A673 (cell line): ENCODE measurements around the gene DPP9. TPM values are rescaled to one million over a fixed set of nuclear protein-coding genes. Genes with fewer than 3 reads are reported as not detected.

Experiments used
- BruUV-seq: library from RNA; stranded (reverse); fragments of 400-500 nt; replicated peaks from 2 replicates; lab custom pipeline; 2021; lab: Mats Ljungman, UMichigan
- CTCF ChIA-PET: fragments of 300-600 bp; sonication (Branson Sonifier 250); formaldehyde crosslinking; loops from one replicate; lab custom pipeline; 2022; ENCODE audit warnings: antibody characterized with exemption; lab: Charles Lee
- POLR2A ChIA-PET: fragments of 300-600 bp; sonication (Branson Sonifier 250); formaldehyde crosslinking; loops from one replicate; lab custom pipeline; 2022; ENCODE audit warnings: antibody characterized with exemption; ENCODE audit not compliant: low non-redundant PET; lab: Charles Lee
- DNase-seq: peaks from one replicate; pipeline ENCODE4 v3.0.0-alpha.2; 2015; ENCODE audit warnings: low spot score
- H3K27ac ChIP-seq: fragments of 200-600 bp; sonication (generic); 2 replicates; pipeline ENCODE4 v1.5.1; 2016; ENCODE audit warnings: mixed run types, low read depth, mild to moderate bottlenecking, mixed read lengths, antibody characterized with exemption, low read length; ENCODE audit not compliant: poor library complexity, severe bottlenecking
- H3K27me3 ChIP-seq: fragments of 200-600 bp; sonication (generic); replicated peaks from 2 replicates; pipeline ENCODE4 v1.6.1; 2017; ENCODE audit warnings: mixed run types, low read depth, mild to moderate bottlenecking, mixed read lengths, antibody characterized with exemption, low read length; ENCODE audit not compliant: insufficient read depth, poor library complexity
- H3K36me3 ChIP-seq: fragments of 200-600 bp; sonication (generic); 2 replicates; pipeline ENCODE4 v1.6.1; 2016; ENCODE audit warnings: mixed run types, mild to moderate bottlenecking, mixed read lengths, antibody characterized with exemption, low read length; ENCODE audit not compliant: insufficient read depth, poor library complexity, severe bottlenecking
- H3K4me1 ChIP-seq: fragments of 200-600 bp; sonication (generic); 2 replicates; pipeline ENCODE4 v1.6.1; 2017; ENCODE audit warnings: mixed run types, mild to moderate bottlenecking, mixed read lengths, antibody characterized with exemption, low read length; ENCODE audit not compliant: insufficient read depth, poor library complexity, severe bottlenecking
- H3K4me3 ChIP-seq: fragments of 200-600 bp; sonication (generic); 2 replicates; pipeline ENCODE4 v1.5.1; 2016; ENCODE audit warnings: low read depth, mixed run types, mild to moderate bottlenecking, mixed read lengths, low read length; ENCODE audit not compliant: poor library complexity, severe bottlenecking
- H3K9me3 ChIP-seq: fragments of 200-600 bp; sonication (generic); 2 replicates; pipeline ENCODE4 v1.6.1; 2016; ENCODE audit warnings: mixed run types, low read depth, mild to moderate bottlenecking, mixed read lengths, antibody characterized with exemption, low read length; ENCODE audit not compliant: poor library complexity, severe bottlenecking
- EZH2 ChIP-seq: fragments of 200-600 bp; sonication (generic); IDR thresholded peaks from 2 replicates; pipeline ENCODE4 v1.6.1; 2017; ENCODE audit warnings: borderline replicate concordance, low read depth, mild to moderate bottlenecking, mixed read lengths, antibody characterized with exemption, low read length; ENCODE audit not compliant: poor library complexity, severe bottlenecking
- intact Hi-C: fragments of 100-400 bp; cut with micrococcal nuclease; formaldehyde crosslinking; loops from one replicate; pipeline ENCODE4 v1.10.0; 2022; ENCODE audit not compliant: unreplicated experiment
- total RNA-seq: library from RNA; stranded (reverse); gene quantifications from 2 replicates; pipeline ENCODE4 v1.2.3, GENCODE V29; 2021
- TF ChIP-seq, protein P1 (sequence below): fragments of 300-800, 200-600 bp; sonication (generic); conservative IDR thresholded peaks from 2 replicates; pipeline ENCODE4 v1.5.1; 2017; ENCODE audit warnings: low read depth, mild to moderate bottlenecking, antibody characterized with exemption, low read length, moderate library complexity, mixed read lengths

Gene DPP9
- total RNA-seq, 1 experiment from 2014 or later, result 65.7 TPM

DNA sequence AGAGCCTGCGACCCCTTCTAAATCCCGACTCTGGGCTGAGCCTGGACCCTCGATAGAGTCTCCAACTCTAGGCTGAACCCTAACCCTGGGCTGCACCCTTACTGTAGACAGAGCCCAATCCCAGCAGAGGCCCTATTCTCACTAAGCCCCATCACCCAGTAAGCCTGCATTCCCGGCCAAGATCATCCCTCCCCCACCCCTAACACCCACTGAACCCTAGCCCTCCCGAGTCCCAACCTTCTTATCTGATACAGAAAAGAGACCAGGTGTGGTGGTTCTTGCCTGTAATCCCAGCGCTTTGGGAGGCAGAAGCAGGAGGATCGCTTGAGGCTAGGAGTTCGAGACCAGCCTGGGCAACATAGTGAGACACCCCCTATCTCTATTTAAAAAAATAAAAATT lies 86.9 kb downstream of the DPP9 start:
- no peaks in the 10 kb centered on the region for H3K36me3 ChIP-seq
- intact Hi-C loops, result loop anchor here (2.0 to 5.0 kb wide), 2 partner anchors 59 to 78 kb away; partner anchors contain the start of gene SEMA6B
- DNase-seq, result no peak
- H3K27me3 ChIP-seq, result no peaks in the 10 kb centered on the region
- H3K27ac ChIP-seq, result peak overlapping the region; percentile 27
- peak overlapping the region; percentile 39 for H3K4me3 ChIP-seq
- no peaks in the 10 kb centered on the region for H3K9me3 ChIP-seq
- no peak for TF ChIP-seq EZH2
- TF ChIP-seq, protein P1, sequence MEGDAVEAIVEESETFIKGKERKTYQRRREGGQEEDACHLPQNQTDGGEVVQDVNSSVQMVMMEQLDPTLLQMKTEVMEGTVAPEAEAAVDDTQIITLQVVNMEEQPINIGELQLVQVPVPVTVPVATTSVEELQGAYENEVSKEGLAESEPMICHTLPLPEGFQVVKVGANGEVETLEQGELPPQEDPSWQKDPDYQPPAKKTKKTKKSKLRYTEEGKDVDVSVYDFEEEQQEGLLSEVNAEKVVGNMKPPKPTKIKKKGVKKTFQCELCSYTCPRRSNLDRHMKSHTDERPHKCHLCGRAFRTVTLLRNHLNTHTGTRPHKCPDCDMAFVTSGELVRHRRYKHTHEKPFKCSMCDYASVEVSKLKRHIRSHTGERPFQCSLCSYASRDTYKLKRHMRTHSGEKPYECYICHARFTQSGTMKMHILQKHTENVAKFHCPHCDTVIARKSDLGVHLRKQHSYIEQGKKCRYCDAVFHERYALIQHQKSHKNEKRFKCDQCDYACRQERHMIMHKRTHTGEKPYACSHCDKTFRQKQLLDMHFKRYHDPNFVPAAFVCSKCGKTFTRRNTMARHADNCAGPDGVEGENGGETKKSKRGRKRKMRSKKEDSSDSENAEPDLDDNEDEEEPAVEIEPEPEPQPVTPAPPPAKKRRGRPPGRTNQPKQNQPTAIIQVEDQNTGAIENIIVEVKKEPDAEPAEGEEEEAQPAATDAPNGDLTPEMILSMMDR, result no peak
- no TSS peak for BruUV-seq
- H3K4me1 ChIP-seq, result peaks cover 21% of the 10 kb centered on the region
- CTCF ChIA-PET, result interaction anchor here (0.6 to 1.8 kb wide), 9 partner anchors 17 to 370 kb away, joined by 3 to 12 read pairs (median 4); partner anchors contain the start of gene FEM1A
- POLR2A ChIA-PET, result no interaction called here

DNA sequence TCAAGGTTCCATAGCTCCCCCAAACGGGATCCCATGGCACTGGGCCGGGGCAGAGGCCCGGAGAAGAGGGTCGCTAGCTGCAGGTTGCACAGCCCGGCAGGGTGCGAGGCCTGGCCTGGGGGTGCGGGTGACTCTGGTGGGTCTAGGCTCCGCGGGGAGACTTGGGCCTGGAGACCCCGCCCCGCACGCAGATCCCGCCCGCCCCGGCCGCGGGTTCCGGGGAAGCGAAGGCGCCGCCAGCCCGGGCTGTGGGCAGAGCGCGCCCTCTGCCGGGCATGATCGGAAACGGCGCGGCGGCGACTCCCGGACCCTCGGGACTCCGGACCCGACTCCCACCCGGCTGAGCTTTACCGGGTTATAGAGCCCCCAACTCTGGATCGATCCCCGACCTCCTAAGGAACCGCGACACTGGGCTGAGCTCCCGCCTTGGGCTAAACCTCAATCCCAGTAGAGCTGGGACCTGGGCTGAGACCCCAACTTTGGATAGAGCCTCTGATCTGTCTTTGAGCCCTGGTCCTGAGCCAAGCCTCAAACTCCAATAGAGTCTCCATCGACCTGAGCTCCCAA lies 87.4 kb downstream of the DPP9 start:
- no peak for TF ChIP-seq EZH2
- TF ChIP-seq, protein P1, result peak; percentile 82
- ChIA-PET POLR2A (no interaction called here), CTCF (interaction anchor here (0.6 to 1.8 kb wide), 12 partner anchors 12 to 369 kb away, joined by 3 to 12 read pairs (median 3); partner anchors contain the start of gene FEM1A)
- Histone ChIP-seq H3K4me3 (peak overlapping the region; percentile 39), H3K9me3 (no peaks in the 10 kb centered on the region), H3K36me3 (no peaks in the 10 kb centered on the region), H3K27me3 (no peaks in the 10 kb centered on the region), H3K27ac (peak overlapping the region; percentile 27), H3K4me1 (peaks cover 21% of the 10 kb centered on the region)
- DNase-seq, result peak; percentile 78
- BruUV-seq, result no TSS peak
- intact Hi-C loops, result loop anchor here (2.0 to 5.0 kb wide), 2 partner anchors 59 to 77 kb away; partner anchors contain the start of gene SEMA6B

DNA sequence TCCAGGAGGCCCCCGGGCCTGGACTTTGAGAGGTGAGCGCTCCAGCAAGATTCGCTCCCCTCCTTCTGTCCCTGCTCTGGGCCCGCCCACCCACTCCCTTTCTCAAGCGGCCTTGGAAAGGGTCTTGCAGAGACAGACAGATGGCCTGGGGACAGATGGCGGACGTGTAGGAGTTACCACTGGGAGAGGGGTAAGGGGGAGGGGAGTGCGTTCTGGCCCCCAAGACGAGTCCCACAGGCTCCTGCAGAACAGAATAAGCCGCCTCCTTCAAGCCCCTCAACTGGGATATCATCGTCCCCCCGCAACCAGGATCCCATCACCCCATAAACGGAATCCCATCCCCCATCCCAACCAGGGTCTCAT lies 87.9 kb downstream of the DPP9 start:
- ChIA-PET POLR2A (no interaction called here), CTCF (interaction anchor here (0.7 to 1.8 kb wide), 8 partner anchors 12 to 369 kb away, joined by 3 to 12 read pairs (median 3); no protein-coding TSS in a partner anchor)
- no peaks in the 10 kb centered on the region for H3K27me3 ChIP-seq
- peak overlapping the region; percentile 39 for H3K4me3 ChIP-seq
- H3K4me1 ChIP-seq, result peaks cover 19% of the 10 kb centered on the region
- DNase-seq, result no peak
- BruUV-seq, result no TSS peak
- H3K27ac ChIP-seq, result peak overlapping the region; percentile 27
- TF ChIP-seq EZH2, result no peak
- TF ChIP-seq, protein P1, result no peak
- H3K36me3 ChIP-seq, result no peaks in the 10 kb centered on the region
- intact Hi-C loops, result loop anchor here (2.0 to 5.0 kb wide), 2 partner anchors 58 to 77 kb away; partner anchors contain the start of gene SEMA6B
- no peaks in the 10 kb centered on the region for H3K9me3 ChIP-seq
